GM21717 (cell line): ENCODE results near the gene ANO6.
"Not testable (repeated sequence)": the region's sequence is repeated elsewhere in the genome, so short reads cannot be mapped to it uniquely, and the experiment has no call there.

Source experiments
- ATAC-seq: cut with Tn5 transposase; IDR thresholded peaks from one replicate; pipeline ENCODE4 v1.9.1; 2021; ENCODE audit warnings: mild to moderate bottlenecking, moderate library complexity; ENCODE audit not compliant: unreplicated experiment

The ANO6 gene

DNA sequence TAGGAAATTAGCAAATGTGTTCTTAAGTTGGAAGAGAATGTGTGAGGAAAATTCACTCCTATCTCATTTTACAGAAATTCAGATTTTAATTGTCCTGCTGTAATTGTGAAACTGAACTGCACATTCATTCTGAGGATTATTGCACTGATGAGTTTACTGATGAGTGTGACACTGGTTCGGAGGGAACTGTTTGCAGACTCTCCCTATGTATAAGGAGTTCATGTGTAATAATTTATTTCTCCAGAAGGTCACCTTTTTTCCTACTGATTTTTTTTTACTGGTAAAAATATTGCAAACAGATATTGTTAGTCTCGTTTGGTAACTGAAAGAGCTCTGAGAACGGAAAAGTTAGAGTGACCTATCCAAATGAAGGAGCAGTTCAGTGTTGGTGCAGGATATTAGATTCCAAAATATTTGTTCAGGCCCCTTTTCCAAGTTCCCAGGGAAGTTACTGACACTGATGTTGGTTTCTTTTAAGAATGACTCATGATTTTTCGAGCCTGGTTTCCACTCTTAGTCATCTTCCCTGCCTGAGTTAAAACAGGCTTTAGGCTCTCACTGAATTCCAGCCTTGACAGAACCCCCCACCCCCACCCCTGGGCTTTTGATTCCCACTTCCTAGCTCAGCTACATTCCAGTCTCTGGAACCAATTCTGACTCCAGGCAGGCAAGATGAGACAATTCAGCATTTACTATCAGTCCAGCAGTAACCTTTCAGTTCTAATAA is 18.4 kb downstream of the ANO6 start:
- peak; percentile 40 for ATAC-seq

DNA sequence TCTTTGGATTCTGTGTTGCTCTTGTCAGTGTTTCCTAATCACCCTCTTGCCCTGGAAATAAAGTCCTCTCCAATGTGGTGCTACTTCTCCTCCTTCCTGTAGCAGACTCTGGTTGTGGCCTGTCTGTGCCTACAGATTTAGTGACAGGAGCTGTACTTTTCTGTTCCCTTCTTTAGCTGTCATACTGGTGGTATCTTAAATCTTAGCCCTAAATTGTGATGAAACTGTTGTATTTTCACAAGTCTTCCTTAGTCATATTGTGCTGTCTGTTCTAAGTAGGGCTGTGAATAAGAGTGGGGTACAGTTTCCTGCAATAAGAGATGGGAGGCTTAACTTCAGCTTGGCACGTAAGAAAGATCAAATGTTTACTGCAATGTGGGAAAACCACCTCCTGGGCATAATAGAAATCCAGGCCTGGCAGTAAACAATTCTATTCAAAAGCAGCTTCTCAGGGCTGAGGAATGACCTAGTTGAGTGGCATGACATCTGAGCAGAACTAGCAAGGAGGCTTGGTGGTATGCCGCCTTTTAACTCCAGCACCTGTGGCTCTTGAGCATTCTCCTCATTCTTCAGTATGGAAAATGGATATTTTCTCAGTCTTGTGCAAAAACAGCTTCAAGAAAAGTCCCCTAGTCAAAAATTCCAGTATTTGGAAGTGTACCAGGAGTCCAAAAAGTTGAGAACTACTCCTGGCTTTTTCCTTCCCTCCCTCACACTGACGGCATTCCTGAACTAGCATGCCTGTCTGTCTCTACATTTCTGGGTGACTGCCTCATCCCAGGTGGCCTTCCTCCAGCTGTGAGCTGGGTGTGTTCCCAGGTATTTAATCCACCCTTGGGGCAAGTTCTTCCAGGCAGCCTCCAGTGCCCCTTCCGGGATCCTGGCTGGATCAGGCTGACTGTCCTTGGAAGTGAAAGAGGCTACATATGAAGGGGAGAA is 19.5 kb downstream of the ANO6 start:
- ATAC-seq: peak; percentile 57

DNA sequence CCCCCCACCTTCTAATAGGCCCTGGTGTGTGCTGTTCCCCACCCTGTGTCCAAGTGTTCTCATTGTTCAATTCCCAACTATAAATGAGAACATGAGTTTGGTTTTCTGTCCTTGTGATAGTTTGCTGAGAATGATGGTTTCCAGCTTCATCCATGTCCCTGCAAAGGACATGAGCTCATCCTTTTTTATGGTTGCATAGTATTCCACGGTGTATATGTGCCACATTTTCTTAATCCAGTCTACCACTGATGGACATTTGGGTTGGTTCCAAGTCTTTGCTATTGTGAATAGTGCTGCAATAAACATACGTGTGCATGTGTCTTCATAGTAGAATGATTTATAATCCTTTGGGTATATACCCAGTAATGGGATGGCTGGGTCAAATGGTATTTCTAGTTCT is 20.5 kb downstream of the ANO6 start:
- not testable (repeated sequence) for ATAC-seq

DNA sequence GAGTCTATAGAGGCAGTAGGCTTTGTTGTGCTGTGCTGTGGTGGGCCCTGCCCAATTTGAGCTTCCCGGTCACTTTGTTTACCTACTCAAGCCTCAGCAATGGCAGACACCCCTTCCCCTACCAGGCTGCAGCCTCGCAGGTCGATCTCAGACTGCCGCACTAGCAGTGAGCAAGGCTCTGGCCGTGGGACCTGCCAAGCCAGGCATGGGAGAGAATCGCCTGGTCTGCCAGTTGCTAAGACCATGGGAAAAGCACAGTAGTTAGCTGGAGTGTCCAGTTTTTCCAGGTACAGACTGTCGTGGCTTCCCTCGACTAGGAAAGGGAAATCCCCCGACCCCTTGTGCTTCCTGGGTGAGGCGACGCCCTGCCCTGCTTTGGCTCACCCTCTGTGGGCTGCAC is 26.3 kb downstream of the ANO6 start:
- ATAC-seq: no peak

DNA sequence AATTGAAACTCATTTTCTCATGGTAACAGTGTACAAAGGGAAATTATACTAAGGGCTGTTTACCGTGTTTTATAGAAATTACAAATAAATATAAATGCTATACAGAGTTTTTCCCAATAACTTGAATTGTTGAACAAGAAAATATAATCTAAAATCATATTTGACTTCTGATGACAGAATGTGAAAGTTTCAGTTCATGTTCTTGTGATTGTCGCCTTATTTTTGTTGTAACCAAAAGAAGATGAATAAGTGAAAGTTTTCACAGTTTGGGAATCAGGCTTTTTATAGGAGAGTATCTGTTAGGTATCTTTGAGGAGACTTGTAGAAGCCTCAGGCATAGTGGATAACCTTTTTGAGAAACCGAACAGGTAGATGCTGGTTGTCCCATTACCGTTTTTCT is 28.1 kb downstream of the ANO6 start:
- no peak for ATAC-seq

DNA sequence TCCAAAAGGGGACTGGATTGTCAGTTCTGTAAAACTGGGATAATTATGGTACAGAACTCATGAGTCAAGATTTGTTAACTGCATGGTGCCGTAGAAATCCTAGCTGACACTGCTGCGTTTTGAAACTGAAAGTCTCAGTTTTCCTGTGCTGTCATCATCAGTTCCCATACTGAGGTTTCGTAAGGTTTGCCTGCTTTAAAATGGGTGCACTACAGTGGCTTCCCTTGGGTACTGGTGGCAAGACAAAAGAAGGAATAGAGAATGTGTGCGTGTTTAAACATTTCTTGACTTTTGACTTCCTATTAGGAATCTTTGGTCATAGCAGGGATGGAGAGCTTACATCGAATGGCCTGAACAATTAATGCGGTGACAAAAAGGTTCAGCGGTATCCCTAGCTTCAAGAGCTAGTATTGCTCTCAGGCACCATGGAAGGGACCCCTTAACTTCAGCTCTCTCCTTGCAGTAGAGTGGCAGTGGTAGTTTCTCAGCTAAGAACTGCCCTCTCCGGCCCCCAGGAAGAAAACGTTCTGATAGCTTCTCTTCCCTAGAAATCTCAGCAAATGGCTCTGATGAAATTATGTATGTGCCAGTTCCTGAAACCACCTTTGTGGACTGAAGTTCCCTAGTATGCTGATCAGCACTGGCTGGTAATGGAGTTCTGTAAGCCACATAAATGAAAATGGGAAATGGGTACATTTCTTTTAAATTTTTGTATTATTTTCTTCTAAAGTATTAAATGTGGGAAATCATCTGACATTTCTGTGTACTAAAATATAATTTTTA is 28.9 kb downstream of the ANO6 start:
- ATAC-seq: peak; percentile 93

DNA sequence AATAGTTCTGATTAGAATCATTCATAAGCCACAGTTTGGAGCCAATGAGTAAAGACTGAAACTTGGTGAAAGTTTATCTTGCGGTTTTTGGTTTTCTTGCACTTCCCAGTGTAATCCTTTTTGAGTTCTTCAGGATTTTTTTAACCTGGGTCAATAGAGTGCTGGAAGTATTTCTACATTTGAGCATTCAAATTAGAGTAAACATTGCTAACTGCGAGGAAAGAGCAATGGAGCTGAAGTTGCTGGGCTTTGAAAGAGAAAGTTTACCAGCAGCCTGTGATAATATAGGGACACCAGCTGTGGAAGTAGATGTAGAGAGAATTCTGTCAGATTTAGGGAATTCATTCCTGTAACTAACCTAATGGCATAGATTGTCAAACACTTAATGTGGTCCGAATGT is 30.3 kb downstream of the ANO6 start:
- ATAC-seq: no peak

DNA sequence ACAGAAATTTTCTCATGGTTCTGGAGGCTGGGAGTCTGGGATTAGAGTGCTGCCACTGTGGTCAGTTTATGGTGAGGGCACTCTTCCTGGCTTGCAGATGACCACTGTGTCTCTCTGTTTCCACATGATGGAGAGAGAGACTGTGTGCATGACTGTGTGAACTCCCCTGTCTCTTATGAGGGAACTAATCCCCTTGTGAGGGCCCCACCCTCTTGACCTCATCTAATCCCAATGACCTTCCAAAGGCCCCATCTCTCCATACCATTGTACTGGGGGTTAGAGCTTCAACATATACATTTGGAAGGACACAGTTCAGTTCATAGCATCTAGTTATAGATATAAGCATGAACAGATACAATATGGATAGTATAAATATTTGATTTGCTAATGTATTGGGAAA is 31.7 kb downstream of the ANO6 start:
- ATAC-seq: no peak

DNA sequence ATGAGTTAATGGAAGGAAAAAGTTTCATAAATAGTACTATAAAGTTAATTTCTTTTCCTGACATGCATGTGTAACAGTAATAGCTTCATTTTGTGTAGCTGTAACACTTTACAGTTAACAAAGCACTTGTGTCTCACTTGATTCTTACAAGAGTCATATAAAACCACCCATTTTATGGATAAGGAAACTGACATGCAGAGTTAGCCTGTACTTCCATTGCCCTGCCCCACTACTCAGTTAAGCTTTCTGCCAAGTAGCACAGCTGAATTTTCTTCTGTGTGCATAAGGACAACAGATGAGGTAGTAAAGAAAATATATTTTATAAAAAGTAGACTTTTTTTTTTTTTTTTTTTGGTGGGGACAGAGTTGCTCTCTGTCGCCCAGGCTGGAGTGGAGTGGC is 32.2 kb downstream of the ANO6 start:
- ATAC-seq: no peak

DNA sequence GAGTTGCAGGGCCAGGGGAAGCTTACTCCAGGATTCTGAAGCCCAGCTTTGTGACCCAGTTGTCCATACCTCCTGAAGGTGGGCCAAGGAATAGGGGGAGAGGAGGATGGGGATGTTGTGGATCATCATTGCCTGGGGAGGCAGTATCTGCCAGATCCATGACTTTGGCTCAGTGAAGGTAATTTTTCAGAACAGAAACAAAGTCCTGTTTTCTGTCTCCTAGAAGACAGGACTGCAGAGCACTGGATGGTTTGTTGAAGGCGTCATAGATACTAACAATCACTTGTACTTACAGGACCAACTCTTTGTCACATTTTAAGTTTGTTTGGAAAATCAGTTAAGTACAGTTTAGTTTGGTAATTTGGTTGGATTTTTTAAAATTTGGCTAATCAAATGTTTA is 38.4 kb downstream of the ANO6 start:
- ATAC-seq: no peak

DNA sequence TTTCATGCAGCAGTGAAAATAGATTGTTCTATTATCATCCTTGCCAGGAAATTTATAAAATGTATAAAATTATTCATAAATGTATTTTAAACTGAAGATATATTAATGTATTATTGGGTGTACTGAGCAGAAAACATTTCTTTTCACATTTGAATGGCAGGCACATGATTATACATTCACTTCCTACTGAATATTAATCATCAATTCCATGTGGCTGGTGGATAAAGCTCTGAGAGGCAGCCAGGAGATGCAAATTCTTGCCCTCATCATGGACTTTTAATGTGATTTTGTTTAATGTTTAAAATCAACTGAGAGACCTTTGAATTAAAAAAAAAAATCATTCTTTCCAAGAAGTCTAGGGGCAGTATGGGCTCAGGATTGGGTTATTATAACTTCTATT is 40.8 kb downstream of the ANO6 start:
- peak; percentile 15 for ATAC-seq

DNA sequence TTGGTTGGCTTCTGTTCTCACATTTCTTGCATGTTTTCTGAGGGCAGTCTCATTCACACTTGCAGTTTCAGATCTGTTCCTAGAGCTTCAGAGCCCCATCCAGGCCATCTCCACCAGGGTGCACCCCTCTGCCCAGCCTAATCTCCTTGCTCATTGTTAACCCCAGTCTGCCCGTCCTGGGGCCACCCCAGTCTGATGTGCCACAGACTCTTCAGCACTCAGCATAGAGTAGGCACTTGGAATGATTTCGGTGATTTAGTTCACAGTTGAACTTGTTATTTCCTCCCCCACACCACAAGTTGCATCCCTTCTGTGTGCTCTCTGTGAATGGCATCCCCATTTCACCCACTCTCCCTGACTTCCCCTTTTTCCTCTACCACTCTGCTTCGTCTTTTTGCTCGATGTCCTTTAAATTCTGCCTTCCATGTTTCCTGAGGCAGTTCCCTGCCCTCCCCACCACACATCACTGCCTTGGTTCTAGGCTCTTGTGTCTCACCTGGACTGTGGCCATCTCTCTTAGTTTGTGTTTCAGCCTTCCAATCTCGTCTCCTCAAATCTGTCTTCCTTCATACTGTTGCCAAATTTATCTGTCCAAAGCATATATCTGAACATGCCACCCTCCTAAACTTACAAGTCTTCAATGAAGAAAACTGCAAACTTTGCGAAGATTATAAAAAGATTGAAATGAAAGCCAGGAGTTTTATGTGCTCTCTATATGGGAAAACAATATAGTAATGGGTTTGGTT is 41.5 kb downstream of the ANO6 start:
- ATAC-seq: peak; percentile 91

DNA sequence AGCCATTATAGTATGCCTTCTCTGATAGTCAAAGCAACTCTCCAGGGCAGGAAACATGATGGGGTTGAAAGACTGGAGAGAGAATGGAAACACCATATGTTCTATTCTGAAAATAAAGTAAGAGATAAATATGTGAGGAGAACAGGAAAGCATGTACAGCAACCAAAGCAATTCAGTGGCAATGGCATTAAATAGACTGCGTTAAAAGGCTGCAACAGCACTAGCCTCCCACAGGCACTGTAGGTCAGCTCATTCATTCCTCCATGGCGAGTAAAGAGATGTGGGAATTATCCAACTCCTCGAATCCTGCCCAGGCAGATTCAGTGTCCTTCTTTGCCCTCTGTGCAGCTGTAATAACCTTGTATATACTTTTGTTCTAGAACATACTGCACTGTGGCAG is 43.8 kb downstream of the ANO6 start:
- ATAC-seq: no peak

DNA sequence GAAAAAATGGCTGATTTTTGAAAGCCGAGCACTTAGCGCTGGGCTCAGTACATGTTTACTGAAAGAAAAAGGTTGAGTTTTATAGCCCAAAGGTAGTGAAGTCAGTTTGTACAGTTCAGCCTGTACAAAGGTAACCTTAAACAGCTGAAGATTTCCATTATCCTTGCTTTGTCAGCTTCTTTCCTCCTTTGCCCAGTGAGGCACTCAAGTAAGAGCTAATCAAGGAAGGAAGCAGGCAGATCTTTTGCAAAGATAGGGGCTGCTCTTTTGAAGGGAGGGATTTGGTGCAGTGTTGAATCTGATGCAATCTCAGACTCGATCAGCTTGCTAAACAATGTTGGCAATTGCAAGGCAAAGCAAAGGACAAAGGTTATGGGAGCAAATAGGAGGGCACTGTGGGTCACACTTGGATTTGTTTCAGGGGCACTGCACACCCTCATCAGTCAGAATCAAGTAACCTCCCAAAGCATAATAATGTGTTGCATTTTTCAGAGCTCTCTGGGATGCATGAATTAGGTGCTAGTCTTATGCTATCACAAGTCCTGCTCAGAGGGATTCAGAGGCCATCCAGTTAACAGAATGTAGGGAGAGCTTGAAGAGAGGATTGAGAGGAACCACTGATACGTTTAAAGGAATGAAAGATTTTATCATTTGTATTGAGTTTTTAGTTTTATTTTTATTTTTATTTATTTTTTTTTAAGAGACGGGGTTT is 44.4 kb downstream of the ANO6 start:
- no peak for ATAC-seq

DNA sequence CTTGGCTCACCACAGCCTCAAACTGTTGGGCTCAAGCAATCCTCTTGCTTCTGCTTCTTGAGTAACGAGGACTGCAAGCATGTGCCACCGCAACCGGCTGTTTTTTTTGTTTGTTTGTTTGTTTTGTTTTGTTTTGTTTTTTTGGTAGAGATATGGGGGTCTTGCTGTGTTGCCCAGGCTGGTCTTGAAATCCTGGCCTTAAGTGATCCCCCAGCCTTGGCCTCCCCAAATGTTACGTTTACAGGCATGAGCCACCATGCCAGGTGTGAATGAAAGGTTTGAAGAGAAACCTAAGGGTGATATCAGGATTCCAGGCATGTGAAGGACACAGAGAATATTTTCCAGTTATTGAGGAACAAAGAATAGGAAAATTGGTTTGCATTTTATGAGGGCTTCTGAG is 45.0 kb downstream of the ANO6 start:
- ATAC-seq: no peak

DNA sequence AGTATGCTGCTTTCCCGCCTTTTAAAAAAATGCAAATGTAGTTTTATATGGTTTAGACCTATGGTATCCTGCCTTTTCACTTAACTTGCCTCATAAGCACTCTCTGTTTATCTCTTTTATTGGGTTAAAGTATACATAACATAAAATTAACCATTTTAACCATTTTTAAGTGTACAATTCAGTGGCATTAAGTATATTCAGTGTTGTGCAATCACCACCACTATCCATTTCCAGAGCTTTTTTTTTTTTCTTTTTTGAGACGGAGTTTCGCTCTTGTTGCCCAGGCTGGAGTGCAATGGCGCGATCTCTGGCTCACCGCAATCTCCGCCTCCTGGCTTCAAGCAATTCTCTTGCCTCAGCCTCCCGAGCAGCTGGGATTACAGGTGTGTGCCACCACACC is 46.3 kb downstream of the ANO6 start:
- ATAC-seq: not testable (repeated sequence)

DNA sequence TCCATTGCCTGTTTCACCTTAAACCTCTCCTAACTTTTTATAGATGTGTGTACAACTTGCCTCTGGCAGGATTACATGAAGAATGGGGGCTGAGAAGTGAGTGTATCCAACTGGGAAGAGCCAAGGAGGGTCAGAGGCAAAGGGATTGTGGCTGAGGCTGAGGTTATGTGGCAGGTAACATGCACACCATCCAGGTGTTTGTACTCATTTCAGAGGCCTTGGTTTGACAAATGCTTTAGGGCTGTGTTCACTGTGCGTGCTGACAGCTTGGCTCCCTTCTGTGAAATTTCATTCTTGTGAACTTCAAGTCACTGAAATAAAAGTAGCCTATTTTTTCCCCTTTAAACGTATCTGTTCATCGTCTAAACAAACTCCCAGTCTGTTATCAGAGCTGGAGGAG is 47.7 kb downstream of the ANO6 start:
- ATAC-seq: no peak

DNA sequence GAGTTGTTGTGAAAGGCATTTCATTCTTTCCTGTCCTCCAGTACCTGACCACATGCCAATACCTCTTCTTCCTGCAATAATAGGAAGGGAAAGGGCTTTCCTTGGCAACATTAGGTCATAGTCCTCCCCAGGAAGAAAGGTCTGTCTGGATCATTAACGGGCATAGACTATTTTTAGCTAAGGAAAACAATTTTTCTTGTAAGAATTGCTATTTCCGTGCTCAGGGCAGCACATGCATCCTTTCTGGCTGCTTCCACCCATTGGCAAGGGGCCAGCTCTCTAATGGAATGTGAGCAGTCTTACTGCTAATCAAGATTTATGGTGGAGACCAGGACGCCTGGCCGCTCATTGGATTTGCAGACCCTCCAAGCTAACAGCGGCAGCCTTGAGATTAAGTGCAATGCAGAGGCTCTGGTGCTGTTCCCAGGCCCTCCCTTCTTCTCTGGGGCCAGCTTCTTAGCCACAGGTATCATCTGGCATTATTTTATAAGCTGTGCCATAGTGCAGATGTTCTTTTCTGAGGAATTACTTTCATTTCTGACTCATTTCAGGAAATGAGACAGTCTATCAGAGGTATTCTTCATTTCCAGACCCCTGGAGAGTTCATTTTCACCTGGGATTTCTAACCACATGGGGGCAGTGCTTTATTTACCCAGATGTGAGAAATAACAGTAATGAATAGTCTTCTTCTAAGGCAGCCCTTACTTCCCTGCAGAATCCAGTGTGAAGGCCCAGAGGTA is 52.9 kb downstream of the ANO6 start:
- no peak for ATAC-seq

DNA sequence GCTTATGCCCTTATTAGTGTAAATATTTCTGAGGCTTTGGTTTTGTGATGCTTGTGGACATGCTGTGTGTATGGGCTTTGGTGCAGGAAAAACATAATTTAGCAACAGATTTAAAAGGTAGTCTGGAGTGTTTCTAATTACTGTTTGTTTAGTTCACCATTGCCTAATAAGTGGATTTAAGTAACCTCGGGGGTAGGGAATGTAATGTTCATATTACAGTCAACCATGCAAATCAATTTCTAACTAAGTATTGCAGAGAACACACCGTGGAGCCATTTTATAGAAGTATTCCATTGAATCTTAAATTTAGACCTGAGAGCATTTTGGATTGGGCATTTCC is 53.5 kb downstream of the ANO6 start:
- no peak for ATAC-seq

DNA sequence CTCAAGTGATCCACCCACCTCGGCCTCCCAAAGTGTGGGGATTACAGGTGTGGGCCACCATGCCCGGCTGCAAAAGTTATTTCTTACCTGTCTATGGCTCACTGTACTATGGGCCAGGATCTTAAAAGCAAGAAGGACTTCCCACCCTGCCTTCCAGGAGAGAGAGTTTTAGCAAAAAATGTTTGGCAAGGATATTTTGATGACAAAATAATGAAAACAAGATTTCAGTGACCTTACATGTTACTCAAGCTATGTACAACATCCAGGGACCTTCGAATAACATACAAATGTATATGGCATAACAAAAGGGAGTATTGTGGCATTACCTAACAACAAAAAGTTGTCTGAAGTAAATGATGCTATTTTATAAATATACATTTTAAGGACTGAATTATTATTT is 55.1 kb downstream of the ANO6 start:
- no peak for ATAC-seq
